ENCODE data around the gene OSBPL1A.

The OSBPL1A gene

GRCh38 chr18:24265502-24266064, 132.0 kb downstream of the OSBPL1A start:
- no peak overlapping the region for H3K27ac ChIP-seq (ENCODE audit: poor library complexity, severe bottlenecking)
- H3K4me1 ChIP-seq (ENCODE audit: insufficient read depth, poor library complexity, severe bottlenecking): peaks cover 14% of the 10 kb centered on the region
- no peaks in the 10 kb centered on the region for H3K27me3 ChIP-seq (ENCODE audit: insufficient read depth, poor library complexity, severe bottlenecking)
- no peaks in the 10 kb centered on the region for H3K9me3 ChIP-seq (ENCODE audit: severe bottlenecking)
- DNase-seq (ENCODE audit: low spot score) (no peak), ATAC-seq (ENCODE audit: low read depth) (no peak)
- TF ChIP-seq CTCF (IDR thresholded peaks at IDR 0.05; ENCODE audit: poor library complexity, severe bottlenecking): no peak
- H3K36me3 ChIP-seq (ENCODE audit: low read depth): no peaks in the 10 kb centered on the region
- no peak overlapping the region for H3K4me3 ChIP-seq (ENCODE audit: severe bottlenecking)

- Histone ChIP-seq H3K36me3 (ENCODE audit: low read depth) (no peaks in the 10 kb centered on the region), H3K27ac (ENCODE audit: poor library complexity, severe bottlenecking) (no peak overlapping the region), H3K4me1 (ENCODE audit: insufficient read depth, poor library complexity, severe bottlenecking) (peaks cover 4% of the 10 kb centered on the region), H3K27me3 (ENCODE audit: insufficient read depth, poor library complexity, severe bottlenecking) (no peaks in the 10 kb centered on the region), H3K9me3 (ENCODE audit: severe bottlenecking) (no peaks in the 10 kb centered on the region), H3K4me3 (ENCODE audit: severe bottlenecking) (no peak overlapping the region)
- DNase-seq (ENCODE audit: low spot score) (no peak), ATAC-seq (ENCODE audit: low read depth) (no peak)
- TF ChIP-seq CTCF (IDR thresholded peaks at IDR 0.05; ENCODE audit: poor library complexity, severe bottlenecking): no peak
These were observed 134.6 kb downstream of the OSBPL1A start for GRCh38 chr18:24263050-24263449.

- no peak for TF ChIP-seq CTCF (IDR thresholded peaks at IDR 0.05; ENCODE audit: poor library complexity, severe bottlenecking)
- no peak for ATAC-seq (ENCODE audit: low read depth)
- Histone ChIP-seq H3K4me3 (ENCODE audit: severe bottlenecking) (no peak overlapping the region), H3K27me3 (ENCODE audit: insufficient read depth, poor library complexity, severe bottlenecking) (no peaks in the 10 kb centered on the region), H3K9me3 (ENCODE audit: severe bottlenecking) (no peaks in the 10 kb centered on the region), H3K4me1 (ENCODE audit: insufficient read depth, poor library complexity, severe bottlenecking) (peaks cover 4% of the 10 kb centered on the region), H3K27ac (ENCODE audit: poor library complexity, severe bottlenecking) (no peak overlapping the region), H3K36me3 (ENCODE audit: low read depth) (no peaks in the 10 kb centered on the region)
- no peak for DNase-seq (ENCODE audit: low spot score)
These were observed 135.5 kb downstream of the OSBPL1A start for GRCh38 chr18:24262087-24262486.

GRCh38 chr18:24259869-24260641, 137.6 kb downstream of the OSBPL1A start:
- no peaks in the 10 kb centered on the region for H3K36me3 ChIP-seq (ENCODE audit: low read depth)
- peaks cover 4% of the 10 kb centered on the region for H3K4me1 ChIP-seq (ENCODE audit: insufficient read depth, poor library complexity, severe bottlenecking)
- no peaks in the 10 kb centered on the region for H3K9me3 ChIP-seq (ENCODE audit: severe bottlenecking)
- no peaks in the 10 kb centered on the region for H3K27me3 ChIP-seq (ENCODE audit: insufficient read depth, poor library complexity, severe bottlenecking)
- no peak overlapping the region for H3K4me3 ChIP-seq (ENCODE audit: severe bottlenecking)
- no peak for DNase-seq (ENCODE audit: low spot score)
- no peak overlapping the region for H3K27ac ChIP-seq (ENCODE audit: poor library complexity, severe bottlenecking)
- TF ChIP-seq CTCF (IDR thresholded peaks at IDR 0.05; ENCODE audit: poor library complexity, severe bottlenecking): no peak
- ATAC-seq (ENCODE audit: low read depth): peak; percentile 74; the same call in 2 of the 3 replicates

- Histone ChIP-seq H3K4me3 (ENCODE audit: severe bottlenecking) (no peak overlapping the region), H3K27me3 (ENCODE audit: insufficient read depth, poor library complexity, severe bottlenecking) (no peaks in the 10 kb centered on the region), H3K9me3 (ENCODE audit: severe bottlenecking) (no peaks in the 10 kb centered on the region), H3K36me3 (ENCODE audit: low read depth) (no peaks in the 10 kb centered on the region), H3K27ac (ENCODE audit: poor library complexity, severe bottlenecking) (no peak overlapping the region), H3K4me1 (ENCODE audit: insufficient read depth, poor library complexity, severe bottlenecking) (no peaks in the 10 kb centered on the region)
- no peak for TF ChIP-seq CTCF (IDR thresholded peaks at IDR 0.05; ENCODE audit: poor library complexity, severe bottlenecking)
- DNase-seq (ENCODE audit: low spot score) (no peak), ATAC-seq (ENCODE audit: low read depth) (no peak)
These were observed 143.6 kb downstream of the OSBPL1A start for GRCh38 chr18:24254071-24254470.
